ENCODE data around the gene LAPTM4A.
A peak's percentile ranks its signal among the peaks of the same experiment; 100 is the strongest.
"Not testable (repeated sequence)": the region's sequence is repeated elsewhere in the genome, so short reads cannot be mapped to it uniquely, and the experiment has no call there.

The LAPTM4A gene

GRCh38 chr2:20050104-20050645, 1.3 kb downstream of the LAPTM4A start:
- peak in 1 of 2 donors; percentile 88 for DNase-seq

- DNase-seq, result peak in 1 of 2 donors; percentile 45
These were observed 1.8 kb downstream of the LAPTM4A start for GRCh38 chr2:20049637-20050036.

- no peak for DNase-seq
These were observed 2.7 kb downstream of the LAPTM4A start for GRCh38 chr2:20048488-20049448.

GRCh38 chr2:20045712-20046292, 5.6 kb downstream of the LAPTM4A start:
- not testable (repeated sequence) for DNase-seq

- DNase-seq, result no peak
These were observed 6.7 kb downstream of the LAPTM4A start for GRCh38 chr2:20044778-20045177.

- no peak for DNase-seq
These were observed 8.9 kb downstream of the LAPTM4A start for GRCh38 chr2:20042531-20042930.

GRCh38 chr2:20040489-20041172, 10.8 kb downstream of the LAPTM4A start:
- DNase-seq, result no peak

- no peak for DNase-seq
These were observed 13.8 kb downstream of the LAPTM4A start for GRCh38 chr2:20037660-20038059.

- no peak for DNase-seq
These were observed 15.3 kb downstream of the LAPTM4A start for GRCh38 chr2:20035955-20036666.

- no peak for DNase-seq
These were observed 16.6 kb downstream of the LAPTM4A start for GRCh38 chr2:20034821-20035220.

GRCh38 chr2:20034218-20034617, 17.2 kb downstream of the LAPTM4A start:
- no peak for DNase-seq

GRCh38 chr2:20033322-20033721, 18.1 kb downstream of the LAPTM4A start:
- no peak for DNase-seq

GRCh38 chr2:20030224-20030623, 21.2 kb downstream of the LAPTM4A start:
- DNase-seq, result no peak

- DNase-seq, result no peak
These were observed 23.6 kb downstream of the LAPTM4A start for GRCh38 chr2:20027705-20028434.

- no peak for DNase-seq
These were observed 24.2 kb downstream of the LAPTM4A start for GRCh38 chr2:20027260-20027677.

- DNase-seq, result no peak
These were observed 26.2 kb downstream of the LAPTM4A start for GRCh38 chr2:20025065-20025786.

- no peak for DNase-seq
These were observed 27.7 kb downstream of the LAPTM4A start for GRCh38 chr2:20023688-20024087.

GRCh38 chr2:20021405-20022009, 29.9 kb downstream of the LAPTM4A start:
- DNase-seq, result no peak

- no peak for DNase-seq
These were observed 31.7 kb downstream of the LAPTM4A start for GRCh38 chr2:20019747-20020146.

- no peak for DNase-seq
These were observed 32.8 kb downstream of the LAPTM4A start for GRCh38 chr2:20018601-20019152.
